Activated CD8-positive, alpha-beta memory T cell treated with anti-CD3 and anti-CD28 coated beads, Interleukin-2, amount 50 U/mL, for 1 hour (primary cell): ENCODE data around the gene APOC1.
"Not testable (repeated sequence)": the region's sequence is repeated elsewhere in the genome, so short reads cannot be mapped to it uniquely, and the experiment has no call there.

Experiments used
- DNase-seq: peaks from one replicate; pipeline ENCODE4 v3.0.0-alpha.2; 2020; ENCODE audit errors: extremely low read depth

Gene APOC1

DNA sequence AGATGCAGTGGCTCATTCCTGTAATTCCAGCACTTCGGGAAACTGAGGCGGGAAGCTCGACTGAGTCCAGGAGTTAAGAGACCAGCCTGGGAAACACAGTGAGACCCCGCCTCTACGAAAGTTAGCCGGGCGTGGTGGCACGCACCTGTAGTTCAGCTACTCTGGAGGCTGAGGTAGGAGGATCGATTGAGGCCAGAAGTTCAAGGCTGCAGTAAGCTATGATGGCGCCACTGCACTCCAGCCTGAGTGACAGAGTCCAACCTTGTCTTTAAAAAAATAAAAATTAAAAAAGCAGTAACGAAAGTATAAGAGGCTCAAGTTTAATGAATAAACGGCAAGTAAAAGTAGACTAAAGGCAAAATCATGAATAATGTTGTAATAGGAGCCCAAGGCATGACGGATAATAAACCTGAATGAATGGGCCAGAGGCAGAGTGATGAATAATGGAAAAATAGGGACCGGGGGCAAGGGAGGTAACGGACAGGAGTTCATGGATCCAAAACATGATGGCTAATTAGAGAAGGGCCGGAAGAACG is 24.5 kb upstream of the APOC1 start:
- no peak for DNase-seq

- DNase-seq: peak; percentile 100
Measured at GRCh38 chr19:44890366-44891015, 23.9 kb upstream of the APOC1 start.

GRCh38 chr19:44891016-44891882 is 23.2 kb upstream of the APOC1 start, which contains the start of gene TOMM40:
TOMM40 (plus strand) TSS chr19:44891254; CDS start chr19:44891416, 162 bp downstream.
- no peak for DNase-seq

DNA sequence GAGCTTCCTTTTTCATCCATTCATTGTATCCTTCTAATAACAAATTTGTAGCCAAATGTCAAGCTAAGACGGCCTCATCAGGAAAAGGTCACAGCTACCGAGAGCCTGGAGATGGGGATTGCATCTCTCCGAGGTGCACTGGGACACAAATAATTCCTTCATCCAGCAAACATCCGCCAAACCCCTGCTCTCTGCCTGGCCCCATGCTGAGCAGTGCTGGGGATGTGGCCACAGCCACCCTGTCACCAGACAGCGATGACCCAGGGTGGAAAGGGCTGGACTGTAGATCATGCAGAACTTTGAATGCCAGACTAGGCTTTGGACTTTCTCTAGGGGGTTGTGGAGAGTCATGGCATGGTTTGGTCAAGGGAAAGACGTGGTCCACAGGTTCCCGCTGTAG is 21.5 kb upstream of the APOC1 start:
- DNase-seq: no peak

DNA sequence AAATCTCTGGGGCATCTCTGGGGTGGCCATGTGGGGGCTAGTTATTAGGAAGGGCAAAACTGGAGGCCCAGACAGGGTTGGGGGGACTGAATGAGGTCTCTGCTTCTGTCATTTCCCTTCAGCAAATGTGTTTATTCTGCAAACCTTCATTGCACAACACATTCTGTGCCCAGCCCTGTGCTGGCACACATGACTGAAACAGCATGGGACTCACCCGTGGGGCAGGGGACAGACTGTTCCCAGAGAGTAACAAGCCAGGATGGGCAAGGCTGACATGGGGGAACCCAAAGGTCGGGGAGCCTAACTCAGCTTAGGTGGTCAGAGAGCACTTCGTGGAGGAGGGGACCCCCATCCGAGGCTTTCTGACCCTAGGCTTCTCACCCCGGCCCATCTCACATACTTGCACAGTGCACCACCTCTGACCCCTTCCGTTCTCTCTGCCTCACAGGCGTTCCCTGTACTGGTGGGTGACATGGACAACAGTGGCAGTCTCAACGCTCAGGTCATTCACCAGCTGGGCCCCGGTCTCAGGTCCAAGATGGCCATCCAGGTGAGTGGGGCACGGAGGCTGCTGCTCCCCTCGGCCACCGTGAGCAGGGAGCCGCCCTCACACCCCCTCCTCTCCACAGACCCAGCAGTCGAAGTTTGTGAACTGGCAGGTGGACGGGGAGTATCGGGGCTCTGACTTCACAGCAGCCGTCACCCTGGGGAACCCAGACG is 20.9 kb upstream of the APOC1 start:
- no peak for DNase-seq

DNA sequence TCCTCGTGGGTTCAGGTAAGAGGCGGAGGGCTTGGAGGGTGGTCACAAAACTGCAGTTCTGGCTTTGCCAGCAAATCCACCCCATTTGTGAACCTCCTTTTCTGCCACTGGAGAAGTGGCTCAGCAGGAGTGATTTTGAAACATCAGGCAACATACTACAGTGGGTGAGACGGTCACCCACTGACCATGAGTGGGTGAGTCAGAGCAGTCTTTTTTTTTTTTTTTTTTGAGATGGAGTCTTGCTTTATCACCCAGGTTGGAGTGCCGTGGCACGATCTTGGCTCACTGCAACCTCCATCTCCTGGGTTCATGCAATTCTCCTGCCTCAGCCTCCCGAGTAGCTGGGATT is 20.4 kb upstream of the APOC1 start:
- no peak for DNase-seq

- no peak for DNase-seq
Measured at GRCh38 chr19:44894946-44895345, 19.5 kb upstream of the APOC1 start.

- DNase-seq: no peak
Measured at GRCh38 chr19:44897835-44898234, 16.6 kb upstream of the APOC1 start.

DNA sequence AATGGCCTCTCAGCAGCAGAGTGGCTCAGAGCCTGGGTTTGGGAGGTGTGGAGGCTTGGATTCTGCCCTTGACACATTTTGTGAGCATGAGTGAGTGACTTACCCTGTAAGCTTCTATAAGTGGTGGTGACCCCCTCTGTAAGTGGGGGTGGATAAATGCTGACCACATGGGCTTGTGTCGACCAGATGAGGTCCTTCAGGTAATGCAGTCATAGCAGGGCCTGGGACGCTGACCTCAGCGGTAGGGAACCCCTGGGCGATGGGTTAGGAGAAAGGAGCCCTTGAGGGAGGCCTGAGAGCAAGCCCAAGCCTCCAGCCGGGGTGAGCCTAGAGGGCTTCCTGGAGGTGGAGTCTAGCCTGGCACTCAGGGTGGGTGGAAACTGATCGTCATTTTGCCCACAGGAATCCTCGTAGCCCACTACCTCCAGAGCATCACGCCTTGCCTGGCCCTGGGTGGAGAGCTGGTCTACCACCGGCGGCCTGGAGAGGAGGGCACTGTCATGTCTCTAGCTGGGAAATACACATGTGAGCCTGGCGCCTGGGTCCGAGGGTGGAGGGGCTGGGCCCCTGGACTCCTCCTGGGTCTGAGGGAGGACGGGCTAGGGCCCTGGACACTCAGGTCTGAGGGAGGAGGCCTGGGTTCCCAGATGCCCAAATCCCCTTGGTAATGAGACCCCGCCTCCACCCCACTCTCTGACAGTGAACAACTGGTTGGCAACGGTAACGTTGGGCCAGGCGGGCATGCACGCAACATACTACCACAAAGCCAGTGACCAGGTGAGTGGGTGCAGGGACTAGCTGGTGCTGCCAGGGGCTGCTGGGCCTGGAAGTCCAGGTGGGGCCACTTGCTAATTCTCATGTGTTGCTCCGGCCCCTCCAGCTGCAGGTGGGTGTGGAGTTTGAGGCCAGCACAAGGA is 13.8 kb upstream of the APOC1 start:
- DNase-seq: no peak

- DNase-seq: no peak
Measured at GRCh38 chr19:44903216-44903601, 11.2 kb upstream of the APOC1 start.

DNA sequence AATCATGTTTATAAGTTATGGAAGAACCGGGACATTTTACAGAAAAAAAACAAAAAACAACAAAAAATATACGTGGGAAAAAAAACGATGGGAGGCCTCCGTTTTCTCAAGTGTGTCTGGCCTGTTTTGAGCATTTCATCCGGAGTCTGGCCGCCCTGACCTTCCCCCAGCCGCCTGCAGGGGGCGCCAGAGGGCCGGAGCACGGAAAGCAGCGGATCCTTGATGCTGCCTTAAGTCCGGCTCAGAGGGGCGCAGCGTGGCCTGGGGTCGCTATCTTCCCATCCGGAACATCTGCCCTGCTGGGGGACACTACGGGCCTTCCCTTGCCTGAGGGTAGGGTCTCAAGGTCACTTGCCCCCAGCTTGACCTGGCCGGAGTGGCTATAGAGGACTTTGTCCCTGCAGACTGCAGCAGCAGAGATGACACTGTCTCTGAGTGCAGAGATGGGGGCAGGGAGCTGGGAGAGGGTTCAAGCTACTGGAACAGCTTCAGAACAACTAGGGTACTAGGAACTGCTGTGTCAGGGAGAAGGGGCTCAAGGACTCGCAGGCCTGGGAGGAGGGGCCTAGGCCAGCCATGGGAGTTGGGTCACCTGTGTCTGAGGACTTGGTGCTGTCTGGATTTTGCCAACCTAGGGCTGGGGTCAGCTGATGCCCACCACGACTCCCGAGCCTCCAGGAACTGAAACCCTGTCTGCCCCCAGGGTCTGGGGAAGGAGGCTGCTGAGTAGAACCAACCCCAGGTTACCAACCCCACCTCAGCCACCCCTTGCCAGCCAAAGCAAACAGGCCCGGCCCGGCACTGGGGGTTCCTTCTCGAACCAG is 10.6 kb upstream of the APOC1 start:
- DNase-seq: no peak

DNA sequence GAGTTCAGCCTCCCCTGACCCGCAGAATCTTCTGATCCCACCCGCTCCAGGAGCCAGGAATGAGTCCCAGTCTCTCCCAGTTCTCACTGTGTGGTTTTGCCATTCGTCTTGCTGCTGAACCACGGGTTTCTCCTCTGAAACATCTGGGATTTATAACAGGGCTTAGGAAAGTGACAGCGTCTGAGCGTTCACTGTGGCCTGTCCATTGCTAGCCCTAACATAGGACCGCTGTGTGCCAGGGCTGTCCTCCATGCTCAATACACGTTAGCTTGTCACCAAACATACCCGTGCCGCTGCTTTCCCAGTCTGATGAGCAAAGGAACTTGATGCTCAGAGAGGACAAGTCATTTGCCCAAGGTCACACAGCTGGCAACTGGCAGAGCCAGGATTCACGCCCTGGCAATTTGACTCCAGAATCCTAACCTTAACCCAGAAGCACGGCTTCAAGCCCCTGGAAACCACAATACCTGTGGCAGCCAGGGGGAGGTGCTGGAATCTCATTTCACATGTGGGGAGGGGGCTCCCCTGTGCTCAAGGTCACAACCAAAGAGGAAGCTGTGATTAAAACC is 9.9 kb upstream of the APOC1 start:
- DNase-seq: no peak

DNA sequence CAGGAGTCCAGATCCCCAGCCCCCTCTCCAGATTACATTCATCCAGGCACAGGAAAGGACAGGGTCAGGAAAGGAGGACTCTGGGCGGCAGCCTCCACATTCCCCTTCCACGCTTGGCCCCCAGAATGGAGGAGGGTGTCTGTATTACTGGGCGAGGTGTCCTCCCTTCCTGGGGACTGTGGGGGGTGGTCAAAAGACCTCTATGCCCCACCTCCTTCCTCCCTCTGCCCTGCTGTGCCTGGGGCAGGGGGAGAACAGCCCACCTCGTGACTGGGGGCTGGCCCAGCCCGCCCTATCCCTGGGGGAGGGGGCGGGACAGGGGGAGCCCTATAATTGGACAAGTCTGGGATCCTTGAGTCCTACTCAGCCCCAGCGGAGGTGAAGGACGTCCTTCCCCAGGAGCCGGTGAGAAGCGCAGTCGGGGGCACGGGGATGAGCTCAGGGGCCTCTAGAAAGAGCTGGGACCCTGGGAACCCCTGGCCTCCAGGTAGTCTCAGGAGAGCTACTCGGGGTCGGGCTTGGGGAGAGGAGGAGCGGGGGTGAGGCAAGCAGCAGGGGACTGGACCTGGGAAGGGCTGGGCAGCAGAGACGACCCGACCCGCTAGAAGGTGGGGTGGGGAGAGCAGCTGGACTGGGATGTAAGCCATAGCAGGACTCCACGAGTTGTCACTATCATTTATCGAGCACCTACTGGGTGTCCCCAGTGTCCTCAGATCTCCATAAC is 8.8 kb upstream of the APOC1 start, which contains the start of gene APOE:
Gene APOE (plus strand): TSS at position 360 of the 724 bp plus-strand sequence. CDS start 829 bp downstream, outside the sequence.
- DNase-seq: no peak

- no peak for DNase-seq
Measured at GRCh38 chr19:44907613-44908012, 6.8 kb upstream of the APOC1 start.

DNA sequence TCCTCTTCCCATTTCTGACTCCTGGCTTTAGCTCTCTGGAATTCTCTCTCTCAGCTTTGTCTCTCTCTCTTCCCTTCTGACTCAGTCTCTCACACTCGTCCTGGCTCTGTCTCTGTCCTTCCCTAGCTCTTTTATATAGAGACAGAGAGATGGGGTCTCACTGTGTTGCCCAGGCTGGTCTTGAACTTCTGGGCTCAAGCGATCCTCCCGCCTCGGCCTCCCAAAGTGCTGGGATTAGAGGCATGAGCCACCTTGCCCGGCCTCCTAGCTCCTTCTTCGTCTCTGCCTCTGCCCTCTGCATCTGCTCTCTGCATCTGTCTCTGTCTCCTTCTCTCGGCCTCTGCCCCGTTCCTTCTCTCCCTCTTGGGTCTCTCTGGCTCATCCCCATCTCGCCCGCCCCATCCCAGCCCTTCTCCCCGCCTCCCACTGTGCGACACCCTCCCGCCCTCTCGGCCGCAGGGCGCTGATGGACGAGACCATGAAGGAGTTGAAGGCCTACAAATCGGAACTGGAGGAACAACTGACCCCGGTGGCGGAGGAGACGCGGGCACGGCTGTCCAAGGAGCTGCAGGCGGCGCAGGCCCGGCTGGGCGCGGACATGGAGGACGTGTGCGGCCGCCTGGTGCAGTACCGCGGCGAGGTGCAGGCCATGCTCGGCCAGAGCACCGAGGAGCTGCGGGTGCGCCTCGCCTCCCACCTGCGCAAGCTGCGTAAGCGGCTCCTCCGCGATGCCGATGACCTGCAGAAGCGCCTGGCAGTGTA is 6.2 kb upstream of the APOC1 start:
- DNase-seq: no peak

GRCh38 chr19:44908836-44909261 is 5.6 kb upstream of the APOC1 start:
- no peak for DNase-seq

DNA sequence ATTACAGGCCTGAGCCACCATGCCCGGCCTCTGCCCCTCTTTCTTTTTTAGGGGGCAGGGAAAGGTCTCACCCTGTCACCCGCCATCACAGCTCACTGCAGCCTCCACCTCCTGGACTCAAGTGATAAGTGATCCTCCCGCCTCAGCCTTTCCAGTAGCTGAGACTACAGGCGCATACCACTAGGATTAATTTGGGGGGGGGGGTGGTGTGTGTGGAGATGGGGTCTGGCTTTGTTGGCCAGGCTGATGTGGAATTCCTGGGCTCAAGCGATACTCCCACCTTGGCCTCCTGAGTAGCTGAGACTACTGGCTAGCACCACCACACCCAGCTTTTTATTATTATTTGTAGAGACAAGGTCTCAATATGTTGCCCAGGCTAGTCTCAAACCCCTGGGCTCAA is 4.6 kb upstream of the APOC1 start:
- no peak for DNase-seq

DNA sequence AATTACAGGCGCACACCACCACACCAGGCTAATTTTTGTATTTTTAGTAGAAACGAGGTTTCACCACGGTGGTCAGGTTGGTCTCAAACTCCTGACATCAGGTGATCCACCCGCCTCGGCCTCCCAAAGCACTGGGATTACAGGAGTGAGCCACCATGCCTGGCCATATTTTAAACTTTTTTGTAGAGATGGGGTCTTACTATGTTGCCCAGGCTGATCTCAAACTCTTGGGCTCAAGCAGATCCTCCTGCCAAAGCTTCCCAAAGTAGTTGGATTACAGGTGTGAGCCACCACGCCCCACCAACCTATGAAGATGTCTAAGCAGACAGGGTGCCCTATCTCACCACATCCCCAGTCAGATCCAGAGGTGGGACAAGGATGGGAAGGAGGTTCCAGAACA is 2.5 kb upstream of the APOC1 start:
- not testable (repeated sequence) for DNase-seq
